ENCODE results near the gene ADGRL3.
"Not testable (repeated sequence)": the region's sequence is repeated elsewhere in the genome, so short reads cannot be mapped to it uniquely, and the experiment has no call there.

The ADGRL3 gene

GRCh38 chr4:61373901-61374440 is 173.8 kb downstream of the ADGRL3 start:
- no peak for DNase-seq

- no peak for DNase-seq
These were observed 174.3 kb downstream of the ADGRL3 start for GRCh38 chr4:61374447-61374891.

- no peak for DNase-seq
These were observed 175.2 kb downstream of the ADGRL3 start for GRCh38 chr4:61375301-61375700.

- no peak for DNase-seq
These were observed 176.2 kb downstream of the ADGRL3 start for GRCh38 chr4:61376301-61376700.

GRCh38 chr4:61379406-61379805 is 179.3 kb downstream of the ADGRL3 start:
- no peak for DNase-seq

GRCh38 chr4:61380865-61381264 is 180.7 kb downstream of the ADGRL3 start:
- DNase-seq: no peak

- DNase-seq: no peak
These were observed 185.1 kb downstream of the ADGRL3 start for GRCh38 chr4:61385256-61385655.

GRCh38 chr4:61387372-61387771 is 187.2 kb downstream of the ADGRL3 start:
- not testable (repeated sequence) for DNase-seq

- DNase-seq: no peak
These were observed 189.5 kb downstream of the ADGRL3 start for GRCh38 chr4:61389640-61390039.

GRCh38 chr4:61395754-61396153 is 195.6 kb downstream of the ADGRL3 start:
- no peak for DNase-seq

- no peak for DNase-seq
These were observed 197.0 kb downstream of the ADGRL3 start for GRCh38 chr4:61397174-61397573.

GRCh38 chr4:61400439-61401038 is 200.4 kb downstream of the ADGRL3 start:
- no peak for DNase-seq

- DNase-seq: no peak
These were observed 201.6 kb downstream of the ADGRL3 start for GRCh38 chr4:61401771-61402170.

GRCh38 chr4:61405307-61405706 is 205.2 kb downstream of the ADGRL3 start:
- no peak for DNase-seq

GRCh38 chr4:61406677-61407076 is 206.6 kb downstream of the ADGRL3 start:
- no peak for DNase-seq

GRCh38 chr4:61407642-61408618 is 207.8 kb downstream of the ADGRL3 start:
- DNase-seq: no peak

- DNase-seq: no peak
These were observed 208.7 kb downstream of the ADGRL3 start for GRCh38 chr4:61408861-61409260.

GRCh38 chr4:61411241-61411640 is 211.1 kb downstream of the ADGRL3 start:
- DNase-seq: no peak

- DNase-seq: no peak
These were observed 225.2 kb downstream of the ADGRL3 start for GRCh38 chr4:61425315-61425714.

GRCh38 chr4:61426229-61426628 is 226.1 kb downstream of the ADGRL3 start:
- no peak for DNase-seq

GRCh38 chr4:61427099-61427817 is 227.1 kb downstream of the ADGRL3 start:
- no peak for DNase-seq

- no peak for DNase-seq
These were observed 227.8 kb downstream of the ADGRL3 start for GRCh38 chr4:61427818-61428495.

GRCh38 chr4:61428950-61429349 is 228.8 kb downstream of the ADGRL3 start:
- DNase-seq: no peak

All from left hindlimb (tissue), 1 donor.